H9 (cell line): Measurements from ENCODE around the gene RAB6B. TPM values are rescaled to one million over a fixed set of nuclear protein-coding genes. Genes with fewer than 3 reads are reported as not detected.

Source experiments
- DNase-seq: peaks from one replicate; pipeline ENCODE4 v3.0.0-alpha.2; 2017
- H2AFZ ChIP-seq: one replicate; pipeline ENCODE4 v1.6.1; 2013; ENCODE audit warnings: mild to moderate bottlenecking, low read length, control low read depth, moderate library complexity
- H2AK5ac ChIP-seq: 2 replicates; pipeline ENCODE4 v1.6.1; 2013; ENCODE audit warnings: low read length, control low read depth, mixed read lengths; ENCODE audit not compliant: insufficient read length
- H2BK120ac ChIP-seq: one replicate; pipeline ENCODE4 v1.6.1; 2013; ENCODE audit warnings: low read depth, mild to moderate bottlenecking, low read length, control low read depth, inconsistent platforms; ENCODE audit not compliant: poor library complexity, severe bottlenecking
- H2BK12ac ChIP-seq: 2 replicates; pipeline ENCODE4 v1.6.1; 2013; ENCODE audit warnings: low read length, control low read depth, mixed read lengths, low read depth; ENCODE audit not compliant: insufficient read length
- H2BK15ac ChIP-seq: 2 replicates; pipeline ENCODE4 v1.6.1; 2013; ENCODE audit warnings: low read depth, low read length, control low read depth
- H2BK20ac ChIP-seq: one replicate; pipeline ENCODE4 v1.6.1; 2013; ENCODE audit warnings: low read depth, mild to moderate bottlenecking, low read length, control low read depth, inconsistent platforms; ENCODE audit not compliant: poor library complexity, severe bottlenecking
- H2BK5ac ChIP-seq: 2 replicates; pipeline ENCODE4 v1.6.1; 2013; ENCODE audit warnings: low read length, control low read depth, mixed read lengths; ENCODE audit not compliant: insufficient read length
- H3K14ac ChIP-seq: 2 replicates; pipeline ENCODE4 v1.6.1; 2013; ENCODE audit warnings: low read length, control low read depth; ENCODE audit not compliant: insufficient read depth
- H3K18ac ChIP-seq: 2 replicates; pipeline ENCODE4 v1.6.1; 2013; ENCODE audit warnings: low read depth, mild to moderate bottlenecking, mixed read lengths, low read length, control low read depth; ENCODE audit not compliant: insufficient read length
- H3K23ac ChIP-seq: 2 replicates; pipeline ENCODE4 v1.6.1; 2013; ENCODE audit warnings: low read length, control low read depth, mixed read lengths, low read depth; ENCODE audit not compliant: insufficient read length
- H3K23me2 ChIP-seq: 2 replicates; pipeline ENCODE4 v1.6.1; 2013; ENCODE audit warnings: low read depth, mild to moderate bottlenecking, mixed read lengths, low read length, control low read depth; ENCODE audit not compliant: insufficient read length, poor library complexity, severe bottlenecking
- H3K27ac ChIP-seq: 2 replicates; pipeline ENCODE4 v1.5.1; 2013; ENCODE audit warnings: low read length, control low read depth, mixed read lengths, low read depth; ENCODE audit not compliant: insufficient read length
- H3K27me3 ChIP-seq: 2 replicates; pipeline ENCODE4 v1.6.1; 2013; ENCODE audit warnings: low read length, control low read depth, inconsistent platforms; ENCODE audit not compliant: insufficient read depth
- H3K4ac ChIP-seq: 2 replicates; pipeline ENCODE4 v1.6.1; 2013; ENCODE audit warnings: low read depth, mild to moderate bottlenecking, control low read depth, inconsistent platforms, low read length, moderate library complexity
- H3K4me1 ChIP-seq: 2 replicates; pipeline ENCODE4 v1.6.1; 2013; ENCODE audit warnings: low read length, control low read depth, inconsistent platforms; ENCODE audit not compliant: insufficient read depth
- H3K4me2 ChIP-seq: 2 replicates; pipeline ENCODE4 v1.6.1; 2013; ENCODE audit warnings: low read length, control low read depth, mixed read lengths; ENCODE audit not compliant: insufficient read length, insufficient read depth
- H3K56ac ChIP-seq: 2 replicates; pipeline ENCODE4 v1.6.1; 2013; ENCODE audit warnings: low read depth, mild to moderate bottlenecking, mixed read lengths, low read length, control low read depth; ENCODE audit not compliant: insufficient read length
- H3K79me1 ChIP-seq: 2 replicates; pipeline ENCODE4 v1.6.1; 2013; ENCODE audit warnings: low read depth, mild to moderate bottlenecking, moderate library complexity, low read length, control low read depth, inconsistent platforms; ENCODE audit not compliant: insufficient read depth, poor library complexity, severe bottlenecking
- H3K79me2 ChIP-seq: 2 replicates; pipeline ENCODE4 v1.6.1; 2013; ENCODE audit warnings: low read length, control low read depth, inconsistent platforms; ENCODE audit not compliant: insufficient read depth
- H3K9ac ChIP-seq: 2 replicates; pipeline ENCODE4 v1.6.1; 2013; ENCODE audit warnings: low read length, control low read depth, mixed read lengths; ENCODE audit not compliant: insufficient read length; ENCODE audit errors: extremely low read depth
- H3K9me3 ChIP-seq: one replicate; pipeline ENCODE4 v1.6.1; 2013; ENCODE audit warnings: low read depth, low read length, inconsistent platforms; ENCODE audit not compliant: control insufficient read depth
- H3T11ph ChIP-seq: one replicate; pipeline ENCODE4 v1.6.1; 2013; ENCODE audit warnings: mild to moderate bottlenecking, low read length, control low read depth, inconsistent platforms
- H4K20me1 ChIP-seq: one replicate; pipeline ENCODE4 v1.6.1; 2013; ENCODE audit not compliant: control insufficient read depth, insufficient read length, insufficient read depth
- H4K5ac ChIP-seq: 2 replicates; pipeline ENCODE4 v1.6.1; 2013; ENCODE audit warnings: low read depth, mild to moderate bottlenecking, mixed read lengths, low read length, control low read depth; ENCODE audit not compliant: insufficient read length
- H4K8ac ChIP-seq: replicated peaks from 2 replicates; pipeline ENCODE4 v1.6.1; 2013; ENCODE audit warnings: low read length, control low read depth, mixed read lengths, low read depth; ENCODE audit not compliant: insufficient read length
- H4K91ac ChIP-seq: 2 replicates; pipeline ENCODE4 v1.6.1; 2013; ENCODE audit warnings: low read depth, mild to moderate bottlenecking, moderate library complexity, mixed read lengths, low read length, control low read depth; ENCODE audit not compliant: insufficient read length
- H3K27ac Mint-ChIP-seq, 3 experiments: 2 replicates in 2 of 3; 3 replicates in 1 of 3; pipeline ENCODE4 v1.8.0; 2020 to 2021; ENCODE audit warnings: mixed read lengths in 3 of 3, mild to moderate bottlenecking in 1 of 3, moderate library complexity in 1 of 3
- H3K27me3 Mint-ChIP-seq: 2 replicates; pipeline ENCODE4 v1.8.0; 2021; ENCODE audit warnings: low read depth, mild to moderate bottlenecking, moderate library complexity, mixed read lengths
- H3K36me3 Mint-ChIP-seq, 3 experiments: 2 replicates in 2 of 3; 3 replicates in 1 of 3; pipeline ENCODE4 v1.8.0; 2020 to 2021; ENCODE audit warnings: low read depth in 3 of 3, mixed read lengths in 3 of 3; ENCODE audit not compliant: insufficient read depth in 1 of 3
- H3K4me1 Mint-ChIP-seq, 2 experiments: 2 replicates each; pipeline ENCODE4 v1.8.0; 2020; ENCODE audit warnings: mixed read lengths in 2 of 2
- H3K4me3 Mint-ChIP-seq, 2 experiments: 2 replicates in 1 of 2; 3 replicates in 1 of 2; pipeline ENCODE4 v1.8.0; 2020 to 2021; ENCODE audit warnings: mild to moderate bottlenecking in 2 of 2, mixed read lengths in 2 of 2, moderate library complexity in 1 of 2
- H3K9me3 Mint-ChIP-seq, 2 experiments: 2 replicates in 1 of 2; 3 replicates in 1 of 2; pipeline ENCODE4 v1.8.0; 2020; ENCODE audit warnings: mild to moderate bottlenecking in 2 of 2, mixed read lengths in 2 of 2, moderate library complexity in 1 of 2
- CTCF ChIP-seq: fragments of 200-600 bp; sonication (generic); conservative IDR thresholded peaks from 3 replicates; pipeline ENCODE4 v1.8.0; 2021; ENCODE audit warnings: antibody characterized with exemption, mild to moderate bottlenecking
- WGBS: extraction: QIAGEN DNeasy Blood & Tissue Kit; methylation state at CpG from one replicate; pipeline ENCODE4 v1.1.7; 2013; ENCODE audit warnings: missing lambda C conversion rate, low lambda C conversion rate, mixed read lengths; ENCODE audit not compliant: insufficient read length; ENCODE audit errors: extremely low coverage; 5-methylcytosine and 5-hydroxymethylcytosine counted together
- total RNA-seq: library from RNA; stranded (reverse); gene quantifications from 2 replicates; pipeline ENCODE4 v1.2.1, GENCODE V29; 2021

RAB6B gene
- total RNA-seq, 1 experiment from 2014 or later = 12.3 TPM

- DNase-seq = peak; percentile 7
- Histone ChIP-seq H3K4me1 (no peaks in the 10 kb centered on the region), H4K91ac (no peak overlapping the region), H3K23ac (no peak overlapping the region), H3K79me1 (no peaks in the 10 kb centered on the region), H3K9ac (no peak overlapping the region), H2AK5ac (no peak overlapping the region), H2AFZ (no peak overlapping the region), H3K23me2 (no peaks in the 10 kb centered on the region), H3K27ac (no peak overlapping the region), H2BK15ac (no peak overlapping the region), H4K20me1 (no peaks in the 10 kb centered on the region), H3K9me3 (no peaks in the 10 kb centered on the region), H4K8ac (no peak overlapping the region), H2BK20ac (no peak overlapping the region), H3K18ac (no peak overlapping the region), H2BK12ac (no peak overlapping the region), H2BK5ac (no peak overlapping the region), H3K4me2 (no peak overlapping the region), H3K27me3 (no peaks in the 10 kb centered on the region), H3K56ac (no peak overlapping the region), H4K5ac (no peak overlapping the region), H2BK120ac (no peak overlapping the region), H3K4ac (no peak overlapping the region), H3T11ph (no peak overlapping the region), H3K79me2 (no peaks in the 10 kb centered on the region), H3K14ac (no peak overlapping the region)
- Mint-ChIP-seq H3K36me3 (peaks cover 0 to 6% (median 3%) of the 10 kb centered on the region in 3 experiments; a peak in 3 of 7 replicates), H3K4me1 (peaks cover 0 to 3% of the 10 kb centered on the region in 2 experiments; a peak in 2 of 4 replicates), H3K27ac (no peak overlapping the region), H3K27me3 (peaks cover 5% of the 10 kb centered on the region), H3K9me3 (peaks cover 0 to 12% of the 10 kb centered on the region in 2 experiments; a peak in 4 of 5 replicates), H3K4me3 (no peak overlapping the region)
- WGBS = no CpG with 5 or more reads among the region's 5 CpGs
- no peak for TF ChIP-seq CTCF
Observed at GRCh38 chr3:133881939-133882825, 13.5 kb downstream of the RAB6B start.
